HepG2 (cell line): ENCODE measurements around the gene CIAO2A. TPM values are rescaled to one million over a fixed set of nuclear protein-coding genes. Genes with fewer than 3 reads are reported as not detected.

Experiments used
- AHDC1 ChIP-seq: sonication (generic); formaldehyde crosslinking; IDR thresholded peaks from 2 replicates; pipeline ENCODE4 v1.5.1; 2020; ENCODE audit warnings: mild to moderate bottlenecking, missing genetic modification reagents, borderline replicate concordance
- CBX1 ChIP-seq: IDR thresholded peaks from one replicate; pipeline ENCODE4 v1.6.1; 2016; ENCODE audit warnings: antibody characterized with exemption, low read depth
- HOXA5 ChIP-seq: sonication (generic); formaldehyde crosslinking; IDR thresholded peaks from 2 replicates; pipeline ENCODE4 v1.4.0; 2020; ENCODE audit warnings: missing genetic modification reagents
- IKZF5 ChIP-seq: IDR thresholded peaks from 2 replicates; pipeline ENCODE4 v1.6.1; 2018; ENCODE audit warnings: missing genetic modification reagents, mild to moderate bottlenecking, missing compliant biosample characterization
- KDM5A ChIP-seq: fragments of 200-600 bp; sonication (generic); IDR thresholded peaks from 2 replicates; pipeline ENCODE4 v1.7.0; 2018; ENCODE audit warnings: antibody characterized with exemption, mild to moderate bottlenecking, low read length, borderline replicate concordance
- KLF9 ChIP-seq: IDR thresholded peaks from 2 replicates; pipeline ENCODE4 v1.6.1; 2016; ENCODE audit warnings: low read depth
- MIXL1 ChIP-seq: IDR thresholded peaks from 2 replicates; pipeline ENCODE4 v1.6.1; 2016
- NONO ChIP-seq, 2 experiments: fragments of 450-650 bp in 1 of 2; sonication (generic) in 1 of 2; formaldehyde crosslinking in 1 of 2; IDR thresholded peaks in 1 of 2; conservative IDR thresholded peaks in 1 of 2; 2 replicates each; pipeline versions ENCODE4 v1.6.1 to v1.8.0; 2017 to 2022; ENCODE audit warnings: mild to moderate bottlenecking in 1 of 2, missing genetic modification reagents in 1 of 2, moderate library complexity in 1 of 2
- RARA ChIP-seq: IDR thresholded peaks from 2 replicates; pipeline ENCODE4 v1.6.1; 2016; ENCODE audit warnings: missing genetic modification reagents, missing compliant biosample characterization
- THAP9 ChIP-seq: sonication (generic); formaldehyde crosslinking; IDR thresholded peaks from 2 replicates; pipeline ENCODE4; 2020; ENCODE audit warnings: missing genetic modification reagents, mild to moderate bottlenecking, borderline replicate concordance
- TP53 ChIP-seq: sonication (generic); formaldehyde crosslinking; conservative IDR thresholded peaks from 2 replicates; pipeline ENCODE4 v1.4.0; 2020; ENCODE audit warnings: missing genetic modification reagents
- ZBTB21 ChIP-seq: sonication (generic); formaldehyde crosslinking; IDR thresholded peaks from 2 replicates; pipeline ENCODE4 v1.4.0; 2020; ENCODE audit warnings: missing genetic modification reagents
- ZBTB7B ChIP-seq: sonication (generic); formaldehyde crosslinking; IDR thresholded peaks from 2 replicates; pipeline ENCODE4 v1.4.0; 2020; ENCODE audit warnings: missing genetic modification reagents
- ZMAT5 ChIP-seq: sonication (generic); formaldehyde crosslinking; IDR thresholded peaks from 2 replicates; pipeline ENCODE4 v1.5.0; 2020; ENCODE audit warnings: mild to moderate bottlenecking, low read depth, missing genetic modification reagents, borderline replicate concordance
- ZMYM4 ChIP-seq: sonication (generic); formaldehyde crosslinking; IDR thresholded peaks from 2 replicates; pipeline ENCODE4 v1.8.1; 2023; ENCODE audit warnings: mild to moderate bottlenecking, missing genetic modification reagents
- ZNF564 ChIP-seq: sonication (generic); formaldehyde crosslinking; IDR thresholded peaks from 2 replicates; pipeline ENCODE4 v1.8.1; 2023; ENCODE audit warnings: mild to moderate bottlenecking, missing genetic modification reagents
- ZNF605 ChIP-seq: sonication (generic); formaldehyde crosslinking; IDR thresholded peaks from 2 replicates; pipeline ENCODE4 v1.8.0; 2022; ENCODE audit warnings: mild to moderate bottlenecking, missing genetic modification reagents
- ZSCAN25 ChIP-seq: sonication (generic); formaldehyde crosslinking; IDR thresholded peaks from 2 replicates; pipeline ENCODE4 v1.8.0; 2022; ENCODE audit warnings: mild to moderate bottlenecking, missing genetic modification reagents
- ZZZ3 ChIP-seq: sonication (generic); formaldehyde crosslinking; IDR thresholded peaks from 2 replicates; pipeline ENCODE4 v1.4.0; 2020; ENCODE audit warnings: missing genetic modification reagents, mild to moderate bottlenecking, borderline replicate concordance
- polyA plus RNA-seq, 8 experiments: library from polyadenylated mRNA; depleted of rRNA in 3 of 8; stranded (reverse) in 7 of 8; unstranded in 1 of 8; fragments of >200 nt; fragmentation: Illumina TruSeq in 4 of 8; extraction: Trizol in 4 of 8; gene quantifications; 2 replicates each; pipeline versions ENCODE4 v1.2.1 to v1.2.3, GENCODE V29; 2011 to 2016; ENCODE audit warnings: low read depth in 4 of 8, missing spikeins in 1 of 8, mixed read lengths in 1 of 8; ENCODE audit not compliant: insufficient read depth in 1 of 8
- total RNA-seq, 5 experiments: library from RNA; depleted of rRNA; stranded (reverse); fragments of >200 nt; fragmentation: Illumina TruSeq; extraction: Trizol; gene quantifications; 2 replicates each; pipeline ENCODE4 v1.2.3, GENCODE V29; 2016; ENCODE audit warnings: low read depth in 1 of 5

CIAO2A gene
- total and polyA plus RNA-seq, 2 of the 13 experiments (the other 11 are each of a cell fraction or from before 2014, with no cell fraction given) = 83.0 to 100 TPM

- TF ChIP-seq ZZZ3 (CRISPR knock-in tag) = no peak; the same call in 1 of the 2 replicates
- peak; percentile 92 for TF ChIP-seq IKZF5 (CRISPR knock-in tag)
- peak; percentile 55; the same call in 1 of the 2 replicates for TF ChIP-seq HOXA5
- no peak for TF ChIP-seq ZMAT5 (CRISPR knock-in tag)
- peak; percentile 94 for TF ChIP-seq KDM5A
- TF ChIP-seq TP53 (CRISPR knock-in tag) = no peak
- TF ChIP-seq ZNF605 (CRISPR knock-in tag) = peak; percentile 71
- no peak for TF ChIP-seq AHDC1 (CRISPR knock-in tag)
- peak; percentile 54; the same call in 1 of the 2 replicates for TF ChIP-seq MIXL1 (CRISPR knock-in tag)
- TF ChIP-seq NONO (IDR thresholded peaks at IDR 0.05) = no peak
- peak; percentile 79 for TF ChIP-seq NONO (CRISPR knock-in tag; conservative IDR thresholded peaks at IDR 0.05)
- TF ChIP-seq CBX1 = peak; percentile 73
- peak; percentile 82; the same call in 1 of the 2 replicates for TF ChIP-seq ZNF564 (CRISPR knock-in tag)
- peak; percentile 31; the same call in 1 of the 2 replicates for TF ChIP-seq RARA (CRISPR knock-in tag)
- TF ChIP-seq ZBTB7B (CRISPR knock-in tag) = peak; percentile 78; the same call in 1 of the 2 replicates
- no peak; the same call in 1 of the 2 replicates for TF ChIP-seq ZSCAN25 (CRISPR knock-in tag)
- TF ChIP-seq KLF9 (CRISPR knock-in tag) = peak; percentile 60; the same call in 1 of the 2 replicates
- TF ChIP-seq THAP9 (CRISPR knock-in tag) = peak; percentile 94
- TF ChIP-seq ZMYM4 (CRISPR knock-in tag) = peak; percentile 64
- TF ChIP-seq ZBTB21 (CRISPR knock-in tag) = peak; percentile 67; the same call in 1 of the 2 replicates
These were observed 2.4 kb upstream of the CIAO2A start, which contains the start of gene SNX1 (continued) for GRCh38 chr15:64095795-64096667.
